Ishikawa (cell line): Measurements from ENCODE around the gene LATS1.

Experiments
- CEBPB ChIP-seq: IDR thresholded peaks from 2 replicates; pipeline ENCODE4 v1.6.1; 2012
- CREB1 ChIP-seq: IDR thresholded peaks from 2 replicates; pipeline ENCODE4 v1.6.1; 2012; ENCODE audit warnings: low read depth
- EGR1 ChIP-seq: IDR thresholded peaks from 2 replicates; pipeline ENCODE4 v1.6.1; 2012
- EP300 ChIP-seq: IDR thresholded peaks from 2 replicates; pipeline ENCODE4 v1.6.1; 2012; ENCODE audit warnings: borderline replicate concordance
- FOXM1 ChIP-seq: IDR thresholded peaks from 2 replicates; pipeline ENCODE4 v1.6.1; 2012; ENCODE audit warnings: low read depth, borderline replicate concordance
- MAX ChIP-seq: IDR thresholded peaks from 2 replicates; pipeline ENCODE4 v1.6.1; 2012
- NFIC ChIP-seq: IDR thresholded peaks from 2 replicates; pipeline ENCODE4 v1.6.1; 2012
- RAD21 ChIP-seq: IDR thresholded peaks from 2 replicates; pipeline ENCODE4 v1.6.1; 2012; ENCODE audit warnings: low read depth
- REST ChIP-seq: IDR thresholded peaks from 2 replicates; pipeline ENCODE4 v1.6.1; 2012; ENCODE audit warnings: low read depth, mild to moderate bottlenecking
- TAF1 ChIP-seq: IDR thresholded peaks from 2 replicates; pipeline ENCODE4 v1.6.1; 2012; ENCODE audit warnings: low read depth, mild to moderate bottlenecking
- TCF12 ChIP-seq: IDR thresholded peaks from 2 replicates; pipeline ENCODE4 v1.6.1; 2012; ENCODE audit warnings: low read depth
- TEAD4 ChIP-seq: IDR thresholded peaks from 2 replicates; pipeline ENCODE4 v1.6.1; 2012
- YY1 ChIP-seq: IDR thresholded peaks from 2 replicates; pipeline ENCODE4 v1.6.1; 2012; ENCODE audit warnings: low read depth
- ZBTB7A ChIP-seq: IDR thresholded peaks from 2 replicates; pipeline ENCODE4 v1.6.1; 2012; ENCODE audit warnings: low read depth
- TF ChIP-seq, protein P1 (sequence below): IDR thresholded peaks from 2 replicates; pipeline ENCODE4 v1.6.1; 2012

The LATS1 gene

GRCh38 chr6:149648148-149649145 lies 69.5 kb downstream of the LATS1 start, which contains the start of gene KATNA1:
KATNA1 (minus strand) TSS chr6:149648714; CDS start chr6:149638547, 10,167 bp downstream.
- TF ChIP-seq TEAD4 (peak; percentile 36), MAX (peak; percentile 98), TCF12 (peak; percentile 69), CREB1 (no peak), CEBPB (no peak), TAF1 (peak; percentile 62), NFIC (no peak), REST (no peak), FOXM1 (peak; percentile 91), RAD21 (no peak; the same call in 1 of the 2 replicates), ZBTB7A (peak; percentile 65; the same call in 1 of the 2 replicates), YY1 (no peak)
- TF ChIP-seq, protein P1, sequence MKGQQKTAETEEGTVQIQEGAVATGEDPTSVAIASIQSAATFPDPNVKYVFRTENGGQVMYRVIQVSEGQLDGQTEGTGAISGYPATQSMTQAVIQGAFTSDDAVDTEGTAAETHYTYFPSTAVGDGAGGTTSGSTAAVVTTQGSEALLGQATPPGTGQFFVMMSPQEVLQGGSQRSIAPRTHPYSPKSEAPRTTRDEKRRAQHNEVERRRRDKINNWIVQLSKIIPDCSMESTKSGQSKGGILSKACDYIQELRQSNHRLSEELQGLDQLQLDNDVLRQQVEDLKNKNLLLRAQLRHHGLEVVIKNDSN, result no peak

GRCh38 chr6:149646599-149646998 lies 71.3 kb downstream of the LATS1 start:
- TF ChIP-seq RAD21, result no peak
- no peak for TF ChIP-seq MAX
- TF ChIP-seq TAF1, result no peak
- no peak for TF ChIP-seq REST
- no peak for TF ChIP-seq EP300
- TF ChIP-seq EGR1, result no peak
- TF ChIP-seq, protein P1, result no peak
- TF ChIP-seq CREB1, result no peak

DNA sequence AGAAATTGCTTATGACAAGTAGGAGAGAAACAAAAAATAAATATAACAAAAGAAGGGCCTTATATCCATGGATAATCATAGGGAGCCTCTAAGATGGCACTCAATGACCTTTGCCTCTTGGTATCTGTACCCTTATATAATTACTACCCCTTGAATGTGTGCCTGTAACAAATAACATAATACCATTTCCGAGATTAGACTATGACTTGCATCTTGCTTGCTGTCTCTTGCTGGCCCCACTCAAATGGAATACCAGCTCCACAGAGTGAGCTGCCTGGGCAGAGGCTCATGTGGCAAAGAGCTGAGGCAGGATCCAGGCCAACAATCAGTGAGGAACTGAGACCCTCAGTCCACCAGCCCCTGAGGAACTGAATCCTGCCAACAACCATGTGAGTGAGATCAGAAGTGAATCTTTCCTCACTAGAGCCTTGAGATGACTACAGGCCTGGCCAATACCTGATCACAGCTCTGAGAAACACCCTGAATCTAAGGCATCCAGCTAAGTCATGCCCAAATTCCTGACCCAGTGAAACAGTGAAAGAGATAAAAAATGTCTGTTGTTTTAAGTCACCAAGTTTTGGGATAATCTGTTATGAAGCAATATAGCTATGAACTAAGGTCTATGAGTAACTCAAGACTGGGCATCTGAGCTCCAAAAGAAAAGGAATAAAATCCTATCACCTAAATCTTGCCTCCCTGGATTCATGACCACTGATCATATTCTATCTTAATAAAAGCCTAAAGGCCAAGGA lies 74.9 kb downstream of the LATS1 start:
- TF ChIP-seq TEAD4 (no peak), CEBPB (no peak), REST (no peak), RAD21 (no peak), TAF1 (no peak)

- no peak for TF ChIP-seq ZBTB7A
- no peak for TF ChIP-seq MAX
- TF ChIP-seq TAF1, result no peak
- no peak for TF ChIP-seq EGR1
- TF ChIP-seq FOXM1, result no peak
- no peak for TF ChIP-seq NFIC
- no peak for TF ChIP-seq EP300
Observed at GRCh38 chr6:149636124-149636523, 81.8 kb downstream of the LATS1 start.
